HG03342 (cell line): Measurements from ENCODE around the gene EXOC3.

ENCODE experiments used
- ATAC-seq: cut with Tn5 transposase; IDR thresholded peaks from one replicate; pipeline ENCODE4 v1.9.1; 2021; ENCODE audit warnings: mild to moderate bottlenecking, moderate library complexity; ENCODE audit not compliant: unreplicated experiment

The EXOC3 gene

GRCh38 chr5:454936-455335 is 12.0 kb downstream of the EXOC3 start:
- no peak for ATAC-seq

GRCh38 chr5:455806-456205 is 12.8 kb downstream of the EXOC3 start:
- ATAC-seq: no peak

GRCh38 chr5:456351-457194 is 13.6 kb downstream of the EXOC3 start:
- ATAC-seq: no peak

DNA sequence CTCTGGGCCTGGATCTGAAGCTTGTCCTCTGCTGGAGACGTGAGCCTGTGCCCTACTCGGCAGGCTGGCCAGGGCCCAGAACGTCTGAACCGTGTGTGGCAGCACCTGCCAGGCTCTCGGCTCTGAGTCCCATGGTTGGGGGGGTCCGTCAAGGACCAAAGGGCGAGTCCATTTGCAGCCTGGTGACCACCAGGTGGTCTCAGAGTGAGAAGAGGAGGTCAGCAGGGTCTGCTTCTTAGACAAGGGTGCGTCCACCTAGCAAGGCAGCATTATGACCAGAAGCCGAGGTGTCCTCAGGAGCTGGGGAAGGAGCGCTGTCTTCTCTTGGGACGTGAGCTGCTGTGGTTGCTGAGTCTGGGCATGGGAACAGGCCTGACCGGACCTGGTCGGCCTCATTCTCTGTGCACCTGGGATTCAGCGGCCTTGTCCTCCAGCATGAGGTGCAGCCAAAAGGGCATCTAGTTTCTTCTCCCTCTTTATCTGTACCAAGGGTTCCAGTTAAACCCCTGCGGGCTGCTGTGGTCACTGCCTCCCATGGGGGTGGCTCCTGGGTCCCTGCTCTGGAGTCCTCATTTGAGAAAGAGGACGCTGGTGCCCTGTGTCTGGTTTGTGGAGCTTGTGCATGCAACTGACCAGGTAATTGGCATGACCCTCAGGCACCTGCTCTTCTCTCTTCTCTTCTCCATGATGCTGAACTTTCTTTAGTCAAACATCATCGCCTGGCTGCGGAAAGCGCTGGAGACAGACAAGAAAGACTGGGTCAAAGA is 14.4 kb downstream of the EXOC3 start:
- no peak for ATAC-seq

GRCh38 chr5:458547-459353 is 15.8 kb downstream of the EXOC3 start:
- ATAC-seq: peak; percentile 49

DNA sequence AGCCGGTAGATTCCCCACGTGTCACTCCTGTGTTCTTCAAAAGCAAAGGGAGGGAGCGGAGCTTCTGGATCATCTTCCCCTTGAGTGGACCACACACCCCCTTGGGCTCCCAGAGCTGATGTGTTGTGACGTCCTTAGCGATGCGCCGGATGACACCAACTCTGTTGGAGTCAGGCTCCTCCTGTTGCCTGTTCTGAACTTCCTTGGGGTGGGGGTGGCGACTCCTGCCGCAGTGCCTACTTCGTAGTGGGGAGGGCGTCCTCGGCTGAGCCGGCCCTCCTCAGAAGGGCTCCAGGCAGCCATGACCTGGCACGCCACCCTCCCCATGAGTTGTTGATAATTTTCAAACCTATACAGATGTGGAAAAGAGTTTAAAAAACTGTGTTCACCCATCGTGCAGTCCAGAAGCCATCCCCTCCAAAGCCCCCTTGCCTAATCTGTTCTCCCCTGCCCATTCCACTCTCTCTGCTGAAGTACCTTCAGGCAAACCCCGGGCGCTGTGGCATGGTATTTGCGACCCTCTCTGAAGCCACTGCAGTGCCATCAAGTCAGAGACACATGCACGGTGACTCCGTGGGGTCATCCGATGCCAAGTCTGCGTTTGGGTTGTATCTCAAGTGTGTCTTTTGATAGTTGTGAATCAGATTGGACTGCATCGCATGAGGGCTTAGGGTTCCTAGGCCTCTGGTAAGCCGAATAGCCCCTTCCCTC is 16.7 kb downstream of the EXOC3 start:
- ATAC-seq: no peak

DNA sequence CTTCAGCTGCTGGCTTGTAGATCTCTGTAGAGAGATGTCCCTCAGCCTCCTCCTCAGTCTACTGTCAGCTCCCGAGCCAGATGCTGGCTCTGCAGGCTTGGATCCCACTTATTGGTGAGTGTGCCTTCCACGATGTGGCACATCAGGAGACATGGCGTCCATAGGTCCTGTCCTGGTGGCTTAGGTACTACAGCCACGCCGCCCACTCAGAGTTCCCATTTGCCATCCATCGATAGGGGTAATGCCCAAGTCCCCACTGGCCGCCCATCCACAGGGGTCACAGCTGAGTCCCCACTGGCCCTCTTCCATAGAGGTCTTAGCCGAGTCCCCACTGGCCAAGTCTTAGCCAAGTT is 17.3 kb downstream of the EXOC3 start:
- no peak for ATAC-seq

GRCh38 chr5:462051-462481 is 19.1 kb downstream of the EXOC3 start:
- ATAC-seq: no peak

DNA sequence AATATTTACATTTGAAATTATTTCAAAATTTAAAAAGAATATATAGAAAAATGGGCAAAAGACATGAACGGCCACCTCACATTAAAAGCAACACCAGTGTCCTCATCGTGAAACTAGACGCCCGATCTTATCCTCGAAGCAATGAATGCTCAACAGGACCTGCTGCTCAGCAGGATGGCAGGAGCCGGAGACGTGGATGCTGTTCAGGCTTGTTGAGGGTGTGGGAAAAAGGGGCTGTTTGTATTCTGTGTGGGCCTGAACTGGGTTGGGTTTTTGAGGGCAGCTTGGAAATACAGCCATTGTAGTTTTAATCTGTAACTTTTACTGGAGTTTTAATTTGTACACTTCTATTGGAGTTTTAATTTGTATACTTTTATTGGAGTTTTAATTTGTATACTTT is 20.3 kb downstream of the EXOC3 start:
- no peak for ATAC-seq

GRCh38 chr5:463952-464351 is 21.0 kb downstream of the EXOC3 start:
- ATAC-seq: no peak

GRCh38 chr5:464446-464842 is 21.5 kb downstream of the EXOC3 start:
- ATAC-seq: no peak

- no peak for ATAC-seq
Observed at GRCh38 chr5:464843-465590, 22.0 kb downstream of the EXOC3 start.

DNA sequence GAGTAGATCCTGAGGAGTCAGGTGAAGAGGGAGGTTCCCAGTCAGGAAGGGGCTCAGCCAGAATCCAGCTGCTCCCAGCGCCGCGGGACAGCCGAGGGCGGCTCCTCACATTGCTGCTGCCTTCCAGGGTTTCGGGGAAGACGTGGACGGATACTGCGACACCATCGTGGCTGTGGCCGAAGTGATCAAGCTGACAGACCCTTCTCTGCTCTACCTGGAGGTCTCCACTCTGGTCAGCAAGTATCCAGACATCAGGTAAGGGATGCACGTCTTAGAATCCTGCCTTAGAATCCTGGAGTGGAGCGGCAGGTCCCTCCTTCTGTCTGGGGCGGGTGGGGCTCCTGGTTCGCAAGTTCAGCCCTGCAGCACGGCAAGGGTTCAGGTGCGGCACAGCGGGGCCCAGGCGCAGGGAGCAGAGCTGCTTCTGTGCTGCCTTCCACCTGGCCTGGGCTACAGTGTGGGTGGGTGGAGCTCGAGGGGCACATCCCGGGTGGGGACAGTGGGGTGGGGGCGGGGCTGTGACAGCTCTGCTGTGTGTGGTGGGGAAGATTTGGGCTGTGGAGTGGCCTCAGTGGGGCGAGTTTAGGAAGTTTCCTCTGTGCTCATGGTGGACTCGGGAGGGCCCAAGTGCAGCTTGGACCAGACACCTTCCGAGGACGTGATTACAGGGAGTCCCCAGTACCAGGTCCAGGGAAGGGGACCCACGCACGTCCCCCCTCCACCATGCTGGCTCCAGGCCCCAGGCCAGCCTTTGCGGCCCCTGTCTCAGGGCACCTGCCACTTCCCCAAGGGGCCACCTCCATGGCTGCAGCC is 22.8 kb downstream of the EXOC3 start:
- no peak for ATAC-seq

GRCh38 chr5:466661-467310 is 23.8 kb downstream of the EXOC3 start:
- ATAC-seq: no peak

DNA sequence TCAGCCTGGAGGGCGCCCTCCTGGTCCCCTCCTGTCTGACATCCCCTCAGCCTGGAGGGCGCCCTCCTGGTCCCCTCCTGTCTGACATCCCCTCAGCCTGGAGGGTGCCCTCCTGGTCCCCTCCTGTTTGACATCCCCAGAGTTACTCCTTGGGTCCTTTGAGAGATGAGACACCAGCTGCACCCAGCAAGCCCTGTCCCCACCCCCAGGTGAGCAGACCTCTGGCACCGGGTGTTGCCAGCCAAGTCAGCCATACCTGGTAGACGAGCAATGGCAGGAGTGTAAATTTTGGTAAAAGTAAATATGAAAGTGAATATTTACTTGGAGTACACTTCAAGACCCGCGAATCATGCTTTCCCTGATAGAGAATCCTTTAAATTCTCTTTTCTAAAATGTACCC is 25.4 kb downstream of the EXOC3 start:
- ATAC-seq: no peak

GRCh38 chr5:469752-470483 is 26.9 kb downstream of the EXOC3 start:
- ATAC-seq: no peak

DNA sequence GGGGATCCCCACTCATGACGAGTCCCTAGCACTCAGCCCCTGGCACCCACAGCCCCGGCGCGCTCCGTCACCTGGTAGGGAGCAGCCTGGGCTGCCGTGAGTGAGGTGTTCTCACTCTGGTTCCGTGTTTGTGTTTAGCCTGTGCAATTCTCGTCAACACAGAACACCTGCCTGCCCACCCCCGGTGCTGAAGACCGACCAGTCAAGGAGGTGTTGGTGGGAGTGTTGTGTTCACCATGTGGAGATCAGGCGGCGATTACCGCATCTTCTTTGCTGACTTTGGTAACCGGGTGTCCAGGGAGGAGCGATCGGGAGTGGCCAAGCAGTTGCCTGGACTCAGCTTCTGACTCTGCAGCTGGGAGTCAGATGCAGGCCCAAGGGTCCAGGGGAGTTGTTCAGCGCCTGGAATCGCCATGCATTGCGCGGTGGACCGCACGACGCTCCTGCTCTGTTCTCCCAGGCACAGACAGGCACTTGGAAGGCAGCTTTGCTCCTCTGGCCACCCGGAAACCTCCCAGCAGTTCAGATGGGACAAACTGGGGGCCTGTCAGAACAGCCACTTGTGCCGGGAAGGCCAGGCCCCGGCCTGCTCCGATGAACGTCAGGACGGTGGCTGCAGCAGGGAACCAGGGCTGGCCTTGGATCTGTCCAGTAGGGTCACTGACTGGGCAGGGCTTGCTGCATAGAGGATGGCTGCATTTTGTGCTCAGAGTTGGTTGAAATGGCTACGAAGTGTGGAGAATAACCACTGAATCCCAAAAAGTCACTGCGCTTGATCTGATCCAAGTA is 28.2 kb downstream of the EXOC3 start:
- ATAC-seq: no peak

DNA sequence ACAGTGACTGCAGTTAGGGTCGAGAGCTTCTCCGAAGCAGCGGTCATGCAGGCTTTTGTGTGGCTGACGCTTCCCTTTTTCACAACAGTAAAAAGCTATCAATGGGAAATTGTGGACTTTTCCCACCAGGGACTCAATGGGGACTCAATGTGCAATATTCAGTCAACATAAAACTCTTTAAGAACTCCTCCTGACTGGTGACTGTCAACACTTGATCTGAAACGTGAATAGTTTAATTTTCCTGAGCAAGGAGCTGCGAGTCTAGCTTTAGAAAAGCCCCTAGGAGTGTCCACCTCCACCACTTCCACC is 28.7 kb downstream of the EXOC3 start:
- ATAC-seq: no peak
